H9 (cell line): ENCODE data around the gene POP4. TPM values are rescaled to one million over a fixed set of nuclear protein-coding genes. Genes with fewer than 3 reads are reported as not detected.

ENCODE experiments used
- DNase-seq: peaks from one replicate; pipeline ENCODE4 v3.0.0-alpha.2; 2017
- H2AFZ ChIP-seq: one replicate; pipeline ENCODE4 v1.6.1; 2013; ENCODE audit warnings: mild to moderate bottlenecking, low read length, control low read depth, moderate library complexity
- H2AK5ac ChIP-seq: 2 replicates; pipeline ENCODE4 v1.6.1; 2013; ENCODE audit warnings: low read length, control low read depth, mixed read lengths; ENCODE audit not compliant: insufficient read length
- H2BK120ac ChIP-seq: one replicate; pipeline ENCODE4 v1.6.1; 2013; ENCODE audit warnings: low read depth, mild to moderate bottlenecking, low read length, control low read depth, inconsistent platforms; ENCODE audit not compliant: poor library complexity, severe bottlenecking
- H2BK12ac ChIP-seq: 2 replicates; pipeline ENCODE4 v1.6.1; 2013; ENCODE audit warnings: low read length, control low read depth, mixed read lengths, low read depth; ENCODE audit not compliant: insufficient read length
- H2BK15ac ChIP-seq: 2 replicates; pipeline ENCODE4 v1.6.1; 2013; ENCODE audit warnings: low read depth, low read length, control low read depth
- H2BK20ac ChIP-seq: one replicate; pipeline ENCODE4 v1.6.1; 2013; ENCODE audit warnings: low read depth, mild to moderate bottlenecking, low read length, control low read depth, inconsistent platforms; ENCODE audit not compliant: poor library complexity, severe bottlenecking
- H2BK5ac ChIP-seq: 2 replicates; pipeline ENCODE4 v1.6.1; 2013; ENCODE audit warnings: low read length, control low read depth, mixed read lengths; ENCODE audit not compliant: insufficient read length
- H3K14ac ChIP-seq: 2 replicates; pipeline ENCODE4 v1.6.1; 2013; ENCODE audit warnings: low read length, control low read depth; ENCODE audit not compliant: insufficient read depth
- H3K18ac ChIP-seq: 2 replicates; pipeline ENCODE4 v1.6.1; 2013; ENCODE audit warnings: low read depth, mild to moderate bottlenecking, mixed read lengths, low read length, control low read depth; ENCODE audit not compliant: insufficient read length
- H3K23ac ChIP-seq: 2 replicates; pipeline ENCODE4 v1.6.1; 2013; ENCODE audit warnings: low read length, control low read depth, mixed read lengths, low read depth; ENCODE audit not compliant: insufficient read length
- H3K23me2 ChIP-seq: 2 replicates; pipeline ENCODE4 v1.6.1; 2013; ENCODE audit warnings: low read depth, mild to moderate bottlenecking, mixed read lengths, low read length, control low read depth; ENCODE audit not compliant: insufficient read length, poor library complexity, severe bottlenecking
- H3K27ac ChIP-seq: 2 replicates; pipeline ENCODE4 v1.5.1; 2013; ENCODE audit warnings: low read length, control low read depth, mixed read lengths, low read depth; ENCODE audit not compliant: insufficient read length
- H3K27me3 ChIP-seq: 2 replicates; pipeline ENCODE4 v1.6.1; 2013; ENCODE audit warnings: low read length, control low read depth, inconsistent platforms; ENCODE audit not compliant: insufficient read depth
- H3K4ac ChIP-seq: 2 replicates; pipeline ENCODE4 v1.6.1; 2013; ENCODE audit warnings: low read depth, mild to moderate bottlenecking, control low read depth, inconsistent platforms, low read length, moderate library complexity
- H3K4me1 ChIP-seq: 2 replicates; pipeline ENCODE4 v1.6.1; 2013; ENCODE audit warnings: low read length, control low read depth, inconsistent platforms; ENCODE audit not compliant: insufficient read depth
- H3K4me2 ChIP-seq: 2 replicates; pipeline ENCODE4 v1.6.1; 2013; ENCODE audit warnings: low read length, control low read depth, mixed read lengths; ENCODE audit not compliant: insufficient read length, insufficient read depth
- H3K56ac ChIP-seq: 2 replicates; pipeline ENCODE4 v1.6.1; 2013; ENCODE audit warnings: low read depth, mild to moderate bottlenecking, mixed read lengths, low read length, control low read depth; ENCODE audit not compliant: insufficient read length
- H3K79me1 ChIP-seq: 2 replicates; pipeline ENCODE4 v1.6.1; 2013; ENCODE audit warnings: low read depth, mild to moderate bottlenecking, moderate library complexity, low read length, control low read depth, inconsistent platforms; ENCODE audit not compliant: insufficient read depth, poor library complexity, severe bottlenecking
- H3K79me2 ChIP-seq: 2 replicates; pipeline ENCODE4 v1.6.1; 2013; ENCODE audit warnings: low read length, control low read depth, inconsistent platforms; ENCODE audit not compliant: insufficient read depth
- H3K9ac ChIP-seq: 2 replicates; pipeline ENCODE4 v1.6.1; 2013; ENCODE audit warnings: low read length, control low read depth, mixed read lengths; ENCODE audit not compliant: insufficient read length; ENCODE audit errors: extremely low read depth
- H3K9me3 ChIP-seq: one replicate; pipeline ENCODE4 v1.6.1; 2013; ENCODE audit warnings: low read depth, low read length, inconsistent platforms; ENCODE audit not compliant: control insufficient read depth
- H3T11ph ChIP-seq: one replicate; pipeline ENCODE4 v1.6.1; 2013; ENCODE audit warnings: mild to moderate bottlenecking, low read length, control low read depth, inconsistent platforms
- H4K20me1 ChIP-seq: one replicate; pipeline ENCODE4 v1.6.1; 2013; ENCODE audit not compliant: control insufficient read depth, insufficient read length, insufficient read depth
- H4K5ac ChIP-seq: 2 replicates; pipeline ENCODE4 v1.6.1; 2013; ENCODE audit warnings: low read depth, mild to moderate bottlenecking, mixed read lengths, low read length, control low read depth; ENCODE audit not compliant: insufficient read length
- H4K8ac ChIP-seq: replicated peaks from 2 replicates; pipeline ENCODE4 v1.6.1; 2013; ENCODE audit warnings: low read length, control low read depth, mixed read lengths, low read depth; ENCODE audit not compliant: insufficient read length
- H4K91ac ChIP-seq: 2 replicates; pipeline ENCODE4 v1.6.1; 2013; ENCODE audit warnings: low read depth, mild to moderate bottlenecking, moderate library complexity, mixed read lengths, low read length, control low read depth; ENCODE audit not compliant: insufficient read length
- H3K27ac Mint-ChIP-seq, 3 experiments: 2 replicates in 2 of 3; 3 replicates in 1 of 3; pipeline ENCODE4 v1.8.0; 2020 to 2021; ENCODE audit warnings: mixed read lengths in 3 of 3, mild to moderate bottlenecking in 1 of 3, moderate library complexity in 1 of 3
- H3K27me3 Mint-ChIP-seq: 2 replicates; pipeline ENCODE4 v1.8.0; 2021; ENCODE audit warnings: low read depth, mild to moderate bottlenecking, moderate library complexity, mixed read lengths
- H3K36me3 Mint-ChIP-seq, 3 experiments: 2 replicates in 2 of 3; 3 replicates in 1 of 3; pipeline ENCODE4 v1.8.0; 2020 to 2021; ENCODE audit warnings: low read depth in 3 of 3, mixed read lengths in 3 of 3; ENCODE audit not compliant: insufficient read depth in 1 of 3
- H3K4me1 Mint-ChIP-seq, 2 experiments: 2 replicates each; pipeline ENCODE4 v1.8.0; 2020; ENCODE audit warnings: mixed read lengths in 2 of 2
- H3K4me3 Mint-ChIP-seq, 2 experiments: 2 replicates in 1 of 2; 3 replicates in 1 of 2; pipeline ENCODE4 v1.8.0; 2020 to 2021; ENCODE audit warnings: mild to moderate bottlenecking in 2 of 2, mixed read lengths in 2 of 2, moderate library complexity in 1 of 2
- H3K9me3 Mint-ChIP-seq, 2 experiments: 2 replicates in 1 of 2; 3 replicates in 1 of 2; pipeline ENCODE4 v1.8.0; 2020; ENCODE audit warnings: mild to moderate bottlenecking in 2 of 2, mixed read lengths in 2 of 2, moderate library complexity in 1 of 2
- WGBS: extraction: QIAGEN DNeasy Blood & Tissue Kit; methylation state at CpG from one replicate; pipeline ENCODE4 v1.1.7; 2013; ENCODE audit warnings: missing lambda C conversion rate, low lambda C conversion rate, mixed read lengths; ENCODE audit not compliant: insufficient read length; ENCODE audit errors: extremely low coverage; 5-methylcytosine and 5-hydroxymethylcytosine counted together
- total RNA-seq: library from RNA; stranded (reverse); gene quantifications from 2 replicates; pipeline ENCODE4 v1.2.1, GENCODE V29; 2021
- TF ChIP-seq, protein P1 (sequence below): fragments of 200-600 bp; sonication (generic); conservative IDR thresholded peaks from 3 replicates; pipeline ENCODE4 v1.8.0; 2021; ENCODE audit warnings: antibody characterized with exemption, mild to moderate bottlenecking

Gene POP4
- total RNA-seq, 1 experiment from 2014 or later = 51.4 TPM

DNA sequence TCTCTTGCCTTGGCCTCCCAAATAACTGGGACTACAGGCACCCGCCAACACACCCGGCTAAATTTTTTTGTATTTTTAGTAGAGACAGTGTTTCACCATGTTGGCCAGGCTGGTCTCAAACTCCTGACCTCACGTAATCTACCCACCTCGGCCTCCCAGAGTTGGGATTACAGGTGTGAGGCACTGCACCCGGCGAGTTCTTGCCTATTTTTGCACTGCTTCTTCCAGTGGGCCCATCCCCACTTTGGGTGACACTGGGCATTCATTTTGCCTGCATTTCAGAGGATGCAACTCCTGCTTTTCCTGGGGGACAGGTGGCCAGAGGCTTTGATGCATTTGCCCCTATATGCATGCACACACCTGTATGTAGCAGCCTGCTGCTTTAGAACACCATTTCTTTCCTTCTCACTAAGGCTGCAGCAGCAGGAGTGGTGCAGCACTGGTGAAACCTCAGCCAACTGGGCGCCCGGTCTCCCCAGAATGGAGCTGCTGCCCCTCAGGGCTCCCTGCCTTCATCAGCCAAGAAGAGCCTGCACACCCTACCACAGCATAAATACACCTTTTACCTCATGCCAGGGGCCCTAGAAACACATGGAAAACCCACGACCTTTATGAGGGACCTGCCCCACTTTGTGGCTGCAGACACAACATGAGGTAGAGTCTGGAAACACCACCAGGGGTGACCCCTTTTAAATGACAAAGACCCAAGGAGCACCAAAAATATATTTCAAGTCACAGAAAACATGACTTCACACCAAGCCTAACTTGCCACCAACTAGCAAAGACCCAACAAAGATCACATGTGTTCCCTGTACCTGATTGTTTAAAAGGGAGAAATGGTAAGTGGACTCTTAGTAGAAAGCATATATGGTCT is 36.8 kb upstream of the POP4 start:
- Mint-ChIP-seq H3K4me1 (peaks cover 4 to 13% of the 10 kb centered on the region in 2 experiments), H3K27ac (no peak overlapping the region; a peak in 1 of 7 replicates), H3K36me3 (no peaks in the 10 kb centered on the region), H3K27me3 (peaks cover 50% of the 10 kb centered on the region), H3K4me3 (no peak overlapping the region), H3K9me3 (no peaks in the 10 kb centered on the region)
- Histone ChIP-seq H2BK5ac (no peak overlapping the region), H3K27ac (no peak overlapping the region), H4K91ac (no peak overlapping the region), H3K9ac (no peak overlapping the region), H2BK15ac (no peak overlapping the region), H2BK20ac (no peak overlapping the region), H3K23ac (no peak overlapping the region), H3K4me1 (no peaks in the 10 kb centered on the region; the same call in 1 of the 2 replicates), H3K23me2 (no peaks in the 10 kb centered on the region), H3K4me2 (no peak overlapping the region), H4K8ac (no peak overlapping the region), H2BK12ac (no peak overlapping the region), H3K14ac (no peak overlapping the region), H2AK5ac (no peak overlapping the region), H3K18ac (no peak overlapping the region), H4K20me1 (no peaks in the 10 kb centered on the region), H3K79me1 (no peaks in the 10 kb centered on the region), H4K5ac (no peak overlapping the region), H3K4ac (no peak overlapping the region), H2AFZ (no peak overlapping the region), H2BK120ac (no peak overlapping the region), H3K9me3 (no peaks in the 10 kb centered on the region), H3T11ph (no peak overlapping the region), H3K79me2 (no peaks in the 10 kb centered on the region), H3K56ac (no peak overlapping the region), H3K27me3 (no peaks in the 10 kb centered on the region)
- DNase-seq = no peak
- TF ChIP-seq, protein P1, sequence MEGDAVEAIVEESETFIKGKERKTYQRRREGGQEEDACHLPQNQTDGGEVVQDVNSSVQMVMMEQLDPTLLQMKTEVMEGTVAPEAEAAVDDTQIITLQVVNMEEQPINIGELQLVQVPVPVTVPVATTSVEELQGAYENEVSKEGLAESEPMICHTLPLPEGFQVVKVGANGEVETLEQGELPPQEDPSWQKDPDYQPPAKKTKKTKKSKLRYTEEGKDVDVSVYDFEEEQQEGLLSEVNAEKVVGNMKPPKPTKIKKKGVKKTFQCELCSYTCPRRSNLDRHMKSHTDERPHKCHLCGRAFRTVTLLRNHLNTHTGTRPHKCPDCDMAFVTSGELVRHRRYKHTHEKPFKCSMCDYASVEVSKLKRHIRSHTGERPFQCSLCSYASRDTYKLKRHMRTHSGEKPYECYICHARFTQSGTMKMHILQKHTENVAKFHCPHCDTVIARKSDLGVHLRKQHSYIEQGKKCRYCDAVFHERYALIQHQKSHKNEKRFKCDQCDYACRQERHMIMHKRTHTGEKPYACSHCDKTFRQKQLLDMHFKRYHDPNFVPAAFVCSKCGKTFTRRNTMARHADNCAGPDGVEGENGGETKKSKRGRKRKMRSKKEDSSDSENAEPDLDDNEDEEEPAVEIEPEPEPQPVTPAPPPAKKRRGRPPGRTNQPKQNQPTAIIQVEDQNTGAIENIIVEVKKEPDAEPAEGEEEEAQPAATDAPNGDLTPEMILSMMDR = no peak
- no CpG with 5 or more reads among the region's 9 CpGs for WGBS
